Measurements from ENCODE around the gene KRT40.

Gene KRT40

GRCh38 chr17:40940266-40940665 lies 43.9 kb downstream of the KRT40 start:
- Histone ChIP-seq H3K36me3 (replicated peaks; ENCODE audit: low read depth, low read length) (no peaks in the 10 kb centered on the region), H3K27ac (ENCODE audit: low read length) (no peak overlapping the region), H3K79me2 (ENCODE audit: low read length) (no peaks in the 10 kb centered on the region), H3K4me2 (ENCODE audit: low read length) (no peak overlapping the region), H3K9me3 (ENCODE audit: insufficient read depth, low read length) (no peaks in the 10 kb centered on the region), H3K9ac (ENCODE audit: low read length) (no peak overlapping the region), H4K20me1 (ENCODE audit: insufficient read depth, low read length) (no peaks in the 10 kb centered on the region), H2AFZ (ENCODE audit: low read depth, low read length) (no peak overlapping the region), H3K4me3 (ENCODE audit: low read length) (no peak overlapping the region), H3K4me1 (ENCODE audit: low read length) (no peaks in the 10 kb centered on the region), H3K27me3 (ENCODE audit: low read depth, low read length) (peaks cover 20% of the 10 kb centered on the region)
- TF ChIP-seq, protein P1, sequence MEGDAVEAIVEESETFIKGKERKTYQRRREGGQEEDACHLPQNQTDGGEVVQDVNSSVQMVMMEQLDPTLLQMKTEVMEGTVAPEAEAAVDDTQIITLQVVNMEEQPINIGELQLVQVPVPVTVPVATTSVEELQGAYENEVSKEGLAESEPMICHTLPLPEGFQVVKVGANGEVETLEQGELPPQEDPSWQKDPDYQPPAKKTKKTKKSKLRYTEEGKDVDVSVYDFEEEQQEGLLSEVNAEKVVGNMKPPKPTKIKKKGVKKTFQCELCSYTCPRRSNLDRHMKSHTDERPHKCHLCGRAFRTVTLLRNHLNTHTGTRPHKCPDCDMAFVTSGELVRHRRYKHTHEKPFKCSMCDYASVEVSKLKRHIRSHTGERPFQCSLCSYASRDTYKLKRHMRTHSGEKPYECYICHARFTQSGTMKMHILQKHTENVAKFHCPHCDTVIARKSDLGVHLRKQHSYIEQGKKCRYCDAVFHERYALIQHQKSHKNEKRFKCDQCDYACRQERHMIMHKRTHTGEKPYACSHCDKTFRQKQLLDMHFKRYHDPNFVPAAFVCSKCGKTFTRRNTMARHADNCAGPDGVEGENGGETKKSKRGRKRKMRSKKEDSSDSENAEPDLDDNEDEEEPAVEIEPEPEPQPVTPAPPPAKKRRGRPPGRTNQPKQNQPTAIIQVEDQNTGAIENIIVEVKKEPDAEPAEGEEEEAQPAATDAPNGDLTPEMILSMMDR (IDR thresholded peaks at IDR 0.05; ENCODE audit: low read depth, low read length) = no peak
- TF ChIP-seq EZH2phosphoT487 (IDR thresholded peaks at IDR 0.05; ENCODE audit: low read depth) = no peak

DNA sequence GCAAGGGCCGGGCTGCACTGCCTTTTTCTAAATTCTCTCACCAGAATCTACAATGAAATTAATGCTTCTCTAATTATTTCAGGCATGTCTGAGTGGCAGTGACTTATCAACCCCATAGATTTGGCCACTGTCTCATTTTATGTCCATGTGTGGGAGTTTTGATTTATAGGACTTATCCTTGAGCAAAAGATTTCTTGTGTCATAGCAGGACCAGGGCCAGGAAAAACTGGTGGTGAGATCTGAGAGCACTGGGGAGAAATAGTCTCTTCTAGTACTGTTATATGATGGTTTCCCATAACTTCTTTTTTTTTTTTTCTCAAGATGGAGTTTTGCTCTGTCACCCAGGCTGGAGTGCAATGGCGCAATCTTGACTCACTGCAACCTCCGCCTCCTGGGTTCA lies 45.1 kb downstream of the KRT40 start:
- H3K27me3 ChIP-seq (ENCODE audit: low read depth, low read length) = peaks cover 32% of the 10 kb centered on the region
- TF ChIP-seq, protein P1 (IDR thresholded peaks at IDR 0.05; ENCODE audit: low read depth, low read length) = no peak
- TF ChIP-seq EZH2phosphoT487 (IDR thresholded peaks at IDR 0.05; ENCODE audit: low read depth) = no peak
- no peak overlapping the region for H2AFZ ChIP-seq (ENCODE audit: low read depth, low read length)
- H3K4me3 ChIP-seq (ENCODE audit: low read length) = no peak overlapping the region
- H3K9me3 ChIP-seq (ENCODE audit: insufficient read depth, low read length) = no peaks in the 10 kb centered on the region
- H3K4me2 ChIP-seq (ENCODE audit: low read length) = no peak overlapping the region
- H3K4me1 ChIP-seq (ENCODE audit: low read length) = no peaks in the 10 kb centered on the region
- H3K9ac ChIP-seq (ENCODE audit: low read length) = no peak overlapping the region
- H3K27ac ChIP-seq (ENCODE audit: low read length) = no peak overlapping the region
- no peaks in the 10 kb centered on the region for H3K79me2 ChIP-seq (ENCODE audit: low read length)
- H3K36me3 ChIP-seq (replicated peaks; ENCODE audit: low read depth, low read length) = no peaks in the 10 kb centered on the region
- H4K20me1 ChIP-seq (ENCODE audit: insufficient read depth, low read length) = no peaks in the 10 kb centered on the region

GRCh38 chr17:40937384-40937819 lies 46.7 kb downstream of the KRT40 start, which contains the start of gene KRT23:
Gene KRT23, minus strand, starts transcription at chr17:40937646. Its CDS starts 1,043 bp downstream, at chr17:40936603.
- H3K9ac ChIP-seq (ENCODE audit: low read length) = no peak within 1 kb of the TSS
- no peaks in the 10 kb centered on the region for H3K4me1 ChIP-seq (ENCODE audit: low read length)
- H3K9me3 ChIP-seq (ENCODE audit: insufficient read depth, low read length) = no peaks in the 10 kb centered on the region
- no peak within 1 kb of the TSS for H3K4me3 ChIP-seq (ENCODE audit: low read length)
- H3K36me3 ChIP-seq (replicated peaks; ENCODE audit: low read depth, low read length) = no peaks in the 10 kb centered on the region
- no peak within 1 kb of the TSS for H3K4me2 ChIP-seq (ENCODE audit: low read length)
- H3K27me3 ChIP-seq (ENCODE audit: low read depth, low read length) = peaks cover 48% of the 10 kb centered on the region
- no peak within 1 kb of the TSS for H2AFZ ChIP-seq (ENCODE audit: low read depth, low read length)
- H4K20me1 ChIP-seq (ENCODE audit: insufficient read depth, low read length) = no peaks in the 10 kb centered on the region
- no peak for TF ChIP-seq EZH2phosphoT487 (IDR thresholded peaks at IDR 0.05; ENCODE audit: low read depth)
- TF ChIP-seq, protein P1 (IDR thresholded peaks at IDR 0.05; ENCODE audit: low read depth, low read length) = no peak
- H3K27ac ChIP-seq (ENCODE audit: low read length) = no peak within 1 kb of the TSS
- H3K79me2 ChIP-seq (ENCODE audit: low read length) = no peaks in the 10 kb centered on the region

DNA sequence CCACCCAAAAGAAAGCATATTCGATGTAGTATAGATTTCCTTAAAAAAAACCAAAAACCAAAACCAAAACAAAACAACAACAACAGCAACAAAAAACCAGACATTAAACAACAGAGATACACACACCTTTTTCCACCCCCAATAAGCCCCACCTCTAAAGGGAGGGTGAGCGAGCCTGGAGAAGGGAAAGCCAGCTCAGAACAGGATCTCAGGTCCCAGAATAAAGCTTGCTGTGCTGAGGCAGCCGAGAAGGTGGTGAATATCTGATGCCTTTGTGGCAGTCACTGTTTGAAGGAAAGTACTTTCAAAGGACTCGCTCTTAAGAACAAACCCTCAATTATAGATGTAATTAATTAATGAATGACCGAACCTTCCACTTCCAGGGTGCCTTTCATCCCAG lies 47.1 kb downstream of the KRT40 start:
- H3K79me2 ChIP-seq (ENCODE audit: low read length) = no peaks in the 10 kb centered on the region
- H3K9ac ChIP-seq (ENCODE audit: low read length) = no peak overlapping the region
- no peak overlapping the region for H3K4me2 ChIP-seq (ENCODE audit: low read length)
- no peaks in the 10 kb centered on the region for H3K36me3 ChIP-seq (replicated peaks; ENCODE audit: low read depth, low read length)
- peaks cover 49% of the 10 kb centered on the region for H3K27me3 ChIP-seq (ENCODE audit: low read depth, low read length)
- H3K4me3 ChIP-seq (ENCODE audit: low read length) = no peak overlapping the region
- H2AFZ ChIP-seq (ENCODE audit: low read depth, low read length) = no peak overlapping the region
- no peaks in the 10 kb centered on the region for H4K20me1 ChIP-seq (ENCODE audit: insufficient read depth, low read length)
- H3K4me1 ChIP-seq (ENCODE audit: low read length) = no peaks in the 10 kb centered on the region
- no peaks in the 10 kb centered on the region for H3K9me3 ChIP-seq (ENCODE audit: insufficient read depth, low read length)
- H3K27ac ChIP-seq (ENCODE audit: low read length) = no peak overlapping the region
- TF ChIP-seq EZH2phosphoT487 (IDR thresholded peaks at IDR 0.05; ENCODE audit: low read depth) = no peak
- TF ChIP-seq, protein P1 (IDR thresholded peaks at IDR 0.05; ENCODE audit: low read depth, low read length) = no peak
